Hypothalamus (tissue), 51 donors: ENCODE data around the gene RFWD3.
"Not testable (repeated sequence)": the region's sequence is repeated elsewhere in the genome, so short reads cannot be mapped to it uniquely, and the experiment has no call there.

Experiments
- DNase-seq, 51 donors: peaks; one replicate each; lab custom pipeline; 2025; lab: John Stamatoyannopoulos, UW

Gene RFWD3

DNA sequence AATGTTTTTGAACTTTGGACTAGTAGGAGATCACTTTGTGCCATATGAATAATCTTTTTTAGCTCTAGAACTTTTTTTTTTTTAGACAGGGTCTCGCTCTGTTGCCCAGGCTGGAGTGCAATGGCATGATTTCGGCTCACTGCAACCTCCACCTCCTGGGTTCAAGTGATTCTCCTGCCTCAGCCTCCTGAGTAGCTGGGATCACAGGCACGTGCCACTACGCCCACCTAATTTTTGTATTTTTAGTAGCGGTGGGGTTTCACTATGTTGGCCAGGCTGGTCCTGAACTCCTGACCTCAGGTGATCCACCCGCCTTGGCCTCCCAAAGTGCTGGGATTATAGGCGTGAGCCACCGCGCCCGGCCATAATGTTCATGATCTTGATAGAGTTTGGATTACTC, 2.2 kb upstream of the RFWD3 start:
- not testable (repeated sequence) for DNase-seq

DNA sequence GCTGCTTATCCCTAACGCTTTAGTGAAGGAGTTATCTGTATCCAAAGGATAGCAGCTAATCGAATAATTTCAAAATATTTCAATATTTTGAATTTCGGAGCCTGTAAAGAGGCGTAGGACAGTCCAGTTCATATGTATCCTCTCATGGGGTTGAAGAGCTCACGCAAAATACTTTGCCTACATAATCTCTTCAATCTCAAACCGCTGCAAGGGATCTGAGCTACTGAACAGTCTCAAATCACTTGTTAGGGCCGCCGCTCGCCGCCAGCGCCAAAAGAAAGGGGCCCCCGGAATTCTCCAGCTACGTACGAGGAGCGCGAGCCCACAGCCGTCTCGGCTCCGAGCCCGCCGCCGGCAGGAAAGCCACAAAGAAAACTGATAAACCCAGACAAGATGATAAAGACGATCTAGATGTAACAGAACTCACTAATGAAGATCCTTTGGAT, 601 bp upstream of the RFWD3 start:
- peak in 23 of 51 donors; percentile 0 to 55 (median 8) for DNase-seq

DNA sequence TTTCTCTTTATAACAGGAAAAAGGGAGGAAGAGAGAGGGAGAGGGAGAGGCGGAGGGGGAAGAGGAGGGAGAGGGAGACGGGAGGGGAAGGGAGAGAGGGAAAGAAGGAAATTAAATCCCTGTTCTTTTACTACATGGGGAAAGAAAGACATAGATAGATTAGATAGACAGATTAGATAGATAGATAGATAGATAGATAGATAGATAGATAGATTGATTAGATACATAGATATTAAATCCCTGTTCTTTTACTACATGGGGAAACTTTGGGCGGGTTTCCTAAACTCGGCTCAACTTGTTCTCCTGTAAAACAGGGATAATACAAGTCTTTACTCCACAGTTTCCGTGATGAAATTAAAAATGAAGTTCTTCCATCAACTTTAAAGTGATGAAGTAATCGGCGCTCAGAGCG, 661 bp downstream of the RFWD3 start:
- DNase-seq, result no peak

DNA sequence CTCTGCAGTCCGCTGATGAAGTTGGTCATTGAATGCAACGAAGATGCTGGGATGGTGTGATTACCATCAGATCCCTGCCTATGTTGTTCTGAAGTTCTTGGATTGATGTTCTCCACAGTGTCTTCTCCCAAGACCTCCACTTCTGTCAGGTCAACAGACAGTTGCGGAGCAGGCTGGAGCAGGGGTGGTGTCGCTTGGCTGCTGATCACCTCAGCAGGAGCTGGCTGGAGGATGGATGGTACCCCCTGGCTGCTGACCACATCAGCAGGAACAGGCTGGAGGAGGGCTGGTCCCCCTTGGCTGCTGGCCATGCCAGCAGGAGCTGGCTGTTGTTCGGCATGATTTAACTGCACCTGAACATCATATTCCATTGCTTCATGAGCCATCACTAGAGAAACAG, 5.6 kb downstream of the RFWD3 start:
- no peak for DNase-seq

DNA sequence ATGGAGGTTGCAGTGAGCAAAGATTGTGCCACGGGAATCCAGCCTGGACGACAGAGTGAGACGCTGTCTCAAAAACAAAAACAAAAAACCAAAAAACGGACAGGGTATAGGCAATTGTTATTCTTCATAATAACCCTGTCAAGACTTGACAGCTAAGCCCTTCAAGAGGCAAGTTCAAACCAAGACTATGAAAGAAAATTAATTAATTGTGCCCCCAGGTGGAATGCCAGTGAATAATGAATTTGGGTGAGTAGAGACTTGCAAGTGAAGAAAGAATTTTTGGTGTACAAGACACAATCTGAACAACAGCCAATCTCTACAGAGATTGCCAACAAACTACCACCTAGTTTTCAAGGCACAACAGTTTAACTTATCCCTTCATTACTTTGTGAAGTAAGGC, 6.3 kb downstream of the RFWD3 start:
- no peak for DNase-seq

DNA sequence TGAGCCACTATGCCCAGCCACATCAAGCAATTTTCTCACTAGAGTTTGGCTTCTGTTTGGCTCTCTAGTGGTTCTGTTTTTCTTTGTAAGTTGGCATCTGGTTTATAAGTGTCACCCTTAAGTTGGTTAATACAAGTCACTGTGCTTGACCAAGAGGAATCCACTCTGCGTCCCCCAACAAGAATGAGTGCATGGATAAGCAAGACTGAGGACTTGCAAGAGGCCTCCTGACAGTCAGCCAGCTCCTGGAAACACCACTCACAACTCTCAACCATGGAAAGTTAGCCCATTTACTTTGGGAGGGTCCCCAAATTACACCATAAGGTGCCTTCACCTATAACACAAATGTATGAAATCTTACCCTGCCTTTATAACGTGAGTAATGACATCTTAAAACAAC, 7.6 kb downstream of the RFWD3 start:
- no peak for DNase-seq

DNA sequence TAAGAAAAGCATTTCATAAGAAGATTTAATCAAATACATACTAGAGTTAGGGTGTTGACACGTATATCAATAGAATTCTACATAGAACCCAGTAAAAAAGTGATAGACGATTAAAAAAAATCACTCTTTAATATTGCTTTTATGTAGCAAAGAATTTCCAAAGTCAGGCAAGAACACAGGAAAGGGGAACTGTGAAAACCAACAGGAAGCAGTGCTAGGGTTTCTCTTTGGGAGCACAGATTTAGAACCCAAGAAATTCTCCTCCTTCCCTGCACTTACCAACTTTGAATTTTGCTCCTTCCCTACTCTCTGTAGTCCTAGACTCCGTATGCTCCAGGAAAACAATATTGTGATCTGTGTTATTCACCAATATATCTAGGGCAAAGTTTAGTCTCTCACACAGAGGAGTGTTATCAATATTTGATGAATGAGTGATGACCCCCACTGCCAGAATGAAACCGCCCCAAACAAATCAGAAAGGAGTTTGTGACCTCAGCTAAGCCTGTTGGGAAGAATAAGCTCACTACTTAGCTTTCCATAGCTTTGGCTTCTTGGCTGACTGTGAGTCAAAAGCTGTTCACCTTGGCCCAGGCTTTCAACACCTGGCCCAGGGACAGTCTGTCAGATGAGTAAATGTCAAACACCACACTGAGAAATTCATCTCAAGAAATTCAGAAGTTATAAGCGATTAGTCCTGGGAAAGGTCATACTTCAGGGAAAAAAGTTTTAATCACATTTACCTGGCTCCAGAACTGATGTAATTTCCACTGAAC, 8.6 kb downstream of the RFWD3 start:
- DNase-seq, result no peak

DNA sequence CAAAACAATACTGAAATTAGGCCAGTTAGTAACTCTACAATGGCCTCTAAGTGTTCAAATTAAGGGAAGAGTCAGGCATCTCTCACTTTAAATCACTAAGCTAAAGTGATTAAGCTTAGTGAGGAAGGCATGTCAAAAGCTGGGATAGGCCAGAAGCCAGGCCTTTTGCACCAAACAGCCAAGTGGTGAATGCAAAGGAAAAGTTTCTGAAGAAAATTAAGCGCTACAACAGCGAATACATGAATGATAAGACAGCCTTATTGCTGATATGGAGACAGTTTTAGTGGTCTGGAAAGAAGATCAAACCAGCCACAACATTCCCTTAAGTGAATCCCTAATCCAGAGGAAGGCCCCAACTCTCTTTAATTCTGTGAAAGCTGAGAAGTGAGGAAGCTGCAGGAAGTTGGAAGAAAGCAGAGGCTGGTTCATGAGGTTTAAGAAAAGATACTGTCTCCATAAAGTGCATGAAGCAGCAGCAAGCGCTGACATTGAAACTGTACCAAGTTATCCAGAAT, 12.1 kb downstream of the RFWD3 start:
- DNase-seq, result no peak

DNA sequence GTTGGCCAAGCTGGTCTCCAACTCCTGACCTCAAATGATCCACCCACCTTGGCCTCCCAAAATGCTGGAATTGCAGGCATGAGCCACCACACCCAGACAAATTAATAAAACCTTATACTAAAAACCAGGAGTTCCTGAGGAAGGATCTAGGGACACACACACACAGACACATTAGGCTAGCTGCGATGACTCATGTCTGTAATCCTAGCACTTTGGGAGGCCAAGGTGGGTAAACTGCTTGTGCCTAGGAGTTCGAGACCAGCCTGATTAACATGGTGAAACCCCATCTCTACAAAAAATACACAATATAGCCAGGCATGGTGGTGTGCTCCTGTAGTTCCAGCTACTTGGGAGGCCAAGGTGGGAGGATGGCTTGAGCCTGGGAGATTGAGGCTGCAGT, 13.8 kb downstream of the RFWD3 start:
- not testable (repeated sequence) for DNase-seq

DNA sequence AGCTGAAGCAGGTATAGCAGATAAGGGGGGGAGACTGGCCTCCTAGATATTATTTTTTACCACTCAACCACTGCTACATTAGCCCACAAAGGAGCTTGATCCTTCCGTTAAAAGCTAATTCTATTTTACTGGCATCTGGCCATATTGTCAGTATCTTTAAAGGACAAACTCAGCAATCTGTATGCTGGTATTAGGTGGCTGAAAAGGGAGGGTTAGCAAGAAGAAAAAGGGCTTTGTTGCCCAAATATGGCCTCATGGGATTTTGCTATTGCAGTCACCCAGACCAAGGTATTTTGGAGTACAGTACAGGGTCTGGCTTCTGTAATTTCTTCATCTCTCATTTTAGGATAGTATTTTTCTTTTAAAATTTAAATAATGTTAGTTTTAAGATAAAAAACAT, 14.4 kb downstream of the RFWD3 start:
- no peak for DNase-seq

DNA sequence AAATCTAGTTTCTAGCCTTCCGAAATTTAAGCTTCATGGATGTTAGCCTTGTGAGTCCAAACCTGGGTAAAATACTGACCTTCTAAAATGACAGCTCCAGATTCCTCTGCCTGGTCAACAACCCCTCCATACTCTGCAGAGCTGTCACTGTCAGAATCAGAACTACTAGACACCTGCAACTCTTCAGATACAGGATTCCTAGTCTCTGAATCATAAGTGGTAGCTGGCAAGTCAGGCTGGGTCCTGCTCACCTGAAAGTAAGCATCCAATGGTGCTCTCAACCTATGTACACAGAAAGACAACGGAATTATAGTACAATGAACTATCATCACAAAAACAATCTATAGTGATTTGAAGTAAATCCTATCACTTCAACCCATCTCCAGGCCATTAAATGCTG, 14.8 kb downstream of the RFWD3 start:
- DNase-seq, result no peak

DNA sequence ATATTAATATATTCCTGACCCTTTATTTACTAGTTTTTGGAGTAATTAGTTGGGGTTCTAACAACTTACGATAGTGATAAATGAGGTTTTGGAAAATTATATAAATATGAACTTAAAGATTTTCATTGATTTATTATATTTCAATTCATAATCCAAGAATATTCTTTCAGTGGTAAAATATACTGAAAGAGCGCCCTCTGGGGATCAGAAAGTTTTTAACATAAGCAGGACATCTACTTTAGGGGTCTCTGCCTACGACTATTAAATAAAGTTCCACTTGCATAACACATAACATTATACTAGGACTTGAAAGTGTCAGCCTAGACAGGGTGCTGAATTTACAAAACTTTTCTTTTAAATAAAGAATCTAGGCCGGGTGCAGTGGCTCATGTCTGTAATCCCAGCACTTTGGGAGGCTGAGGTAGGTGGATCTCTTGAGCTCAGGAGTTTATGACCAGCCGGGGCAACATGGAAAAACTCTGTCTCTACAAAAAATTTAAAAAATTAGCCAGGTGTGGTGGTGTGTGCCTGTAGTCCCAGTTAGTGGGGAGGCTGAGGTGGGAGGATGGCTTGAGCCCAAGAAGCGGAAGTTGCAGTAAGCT, 15.6 kb downstream of the RFWD3 start:
- no peak for DNase-seq

DNA sequence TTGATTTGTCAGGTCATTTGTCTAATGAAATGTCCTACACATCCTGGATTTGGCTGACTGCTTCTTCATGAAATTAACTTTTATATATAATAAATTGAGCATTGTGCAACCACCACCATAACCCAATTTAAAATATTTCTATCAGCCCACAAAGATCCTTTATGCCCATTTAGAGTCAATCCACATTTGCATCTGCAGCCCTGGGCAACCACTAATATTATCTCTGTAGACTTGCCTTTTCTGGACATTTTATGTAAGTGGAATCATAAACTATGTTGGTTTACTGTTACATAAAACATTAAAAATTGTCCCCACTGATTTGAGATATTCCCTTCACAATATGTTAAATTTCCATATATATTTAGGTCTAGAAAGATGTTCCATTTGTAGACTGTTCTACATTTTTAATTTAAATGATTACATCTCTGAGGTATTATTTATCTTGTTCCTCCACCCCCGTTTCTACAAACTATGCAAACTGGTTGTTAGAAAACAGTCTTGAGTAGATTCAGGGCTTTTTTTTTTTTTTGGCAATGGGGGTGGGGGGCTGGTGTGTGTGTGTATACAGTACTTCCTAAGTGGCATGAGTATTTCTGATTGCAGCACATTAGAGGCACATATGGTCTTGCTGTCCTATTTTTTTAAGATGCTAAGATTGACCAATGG, 16.7 kb downstream of the RFWD3 start:
- DNase-seq, result no peak

DNA sequence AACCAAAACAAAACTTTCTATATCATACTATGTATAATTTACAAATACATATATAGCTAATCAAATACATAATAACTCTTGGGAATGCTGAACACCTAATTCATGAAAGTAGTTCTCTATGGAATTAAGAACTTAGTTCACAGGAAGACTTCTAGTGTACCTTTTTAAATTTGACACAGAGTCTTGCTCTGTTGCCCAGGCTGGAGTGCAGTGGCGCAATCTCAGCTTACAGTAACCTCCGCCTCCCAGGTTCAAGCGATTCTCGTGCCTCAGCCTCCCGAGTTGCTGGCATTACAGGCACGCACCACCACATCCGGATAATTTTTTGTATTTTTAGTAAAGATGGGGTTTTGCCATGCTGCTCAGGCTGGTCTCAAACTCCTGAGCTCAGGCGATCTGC, 24.7 kb downstream of the RFWD3 start:
- DNase-seq, result no peak

DNA sequence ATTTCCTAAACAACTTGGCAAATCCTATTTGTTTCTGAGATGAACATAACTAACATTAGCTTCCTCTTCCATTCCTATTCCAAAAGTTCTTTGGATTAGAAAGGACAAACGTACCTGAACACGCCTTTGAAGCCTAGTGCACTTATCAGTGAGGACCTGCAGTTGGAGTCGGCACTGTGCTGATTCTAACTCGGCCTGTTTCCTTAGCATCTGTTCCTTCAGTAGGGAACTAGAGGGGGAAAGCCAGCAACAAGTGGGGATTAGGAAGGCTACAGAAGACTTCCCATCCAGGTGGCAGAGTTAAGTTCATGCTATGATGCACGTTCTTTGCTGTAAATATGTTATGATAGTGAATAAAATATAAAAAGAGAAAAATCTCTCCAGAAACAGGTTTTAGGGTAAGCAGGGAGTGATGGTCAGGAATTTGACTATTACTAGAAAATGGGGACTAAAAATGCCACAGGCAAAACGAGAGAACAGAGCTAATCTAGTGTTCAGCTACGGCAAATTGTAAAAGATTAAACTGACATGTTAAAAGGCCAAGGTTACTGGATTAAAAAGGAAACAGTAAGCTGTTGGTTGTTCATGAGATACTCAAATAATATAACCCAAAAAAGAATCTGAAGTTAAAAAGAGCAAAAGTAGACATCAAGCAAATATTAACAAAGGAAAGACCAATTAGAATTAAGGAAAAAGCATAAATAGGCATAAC, 28.8 kb downstream of the RFWD3 start:
- DNase-seq, result no peak

DNA sequence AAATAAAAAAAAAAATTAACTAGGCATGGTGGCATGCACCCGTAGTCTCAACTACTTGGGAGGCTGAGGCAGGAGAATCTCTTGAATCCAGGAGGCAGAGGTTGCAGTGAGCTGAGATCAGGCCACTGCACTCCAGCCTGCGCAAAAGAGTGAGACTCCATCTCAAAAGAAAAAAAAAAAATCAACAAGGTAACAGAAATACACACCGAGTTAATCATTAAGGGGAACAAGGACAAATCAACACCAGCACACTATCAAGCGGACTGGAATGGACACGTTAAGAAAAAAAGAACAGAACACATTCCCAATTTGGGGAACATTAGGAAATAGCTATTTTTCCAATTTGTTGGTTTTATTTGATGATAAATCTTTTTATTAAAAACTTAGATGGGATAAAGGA, 31.4 kb downstream of the RFWD3 start:
- DNase-seq, result no peak

DNA sequence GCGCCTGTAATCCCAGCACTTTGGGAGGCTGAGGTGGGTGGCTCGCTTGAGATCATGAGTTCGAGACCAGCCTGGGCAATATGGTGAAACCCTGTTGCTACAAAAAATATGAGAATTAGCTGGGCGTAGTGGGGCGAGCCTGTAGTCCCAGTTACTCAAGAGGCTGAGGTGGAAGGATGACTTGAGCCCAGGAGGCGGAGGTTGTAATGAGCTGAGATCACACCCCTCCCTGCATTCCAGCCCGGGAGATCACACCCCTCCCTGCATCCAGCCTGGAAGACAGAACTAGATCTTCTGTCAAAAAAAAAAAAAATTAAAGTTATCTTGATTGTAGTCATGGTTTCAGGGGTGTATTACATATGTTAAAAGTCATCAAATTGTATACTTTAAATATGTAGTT, 33.0 kb downstream of the RFWD3 start:
- no peak for DNase-seq

DNA sequence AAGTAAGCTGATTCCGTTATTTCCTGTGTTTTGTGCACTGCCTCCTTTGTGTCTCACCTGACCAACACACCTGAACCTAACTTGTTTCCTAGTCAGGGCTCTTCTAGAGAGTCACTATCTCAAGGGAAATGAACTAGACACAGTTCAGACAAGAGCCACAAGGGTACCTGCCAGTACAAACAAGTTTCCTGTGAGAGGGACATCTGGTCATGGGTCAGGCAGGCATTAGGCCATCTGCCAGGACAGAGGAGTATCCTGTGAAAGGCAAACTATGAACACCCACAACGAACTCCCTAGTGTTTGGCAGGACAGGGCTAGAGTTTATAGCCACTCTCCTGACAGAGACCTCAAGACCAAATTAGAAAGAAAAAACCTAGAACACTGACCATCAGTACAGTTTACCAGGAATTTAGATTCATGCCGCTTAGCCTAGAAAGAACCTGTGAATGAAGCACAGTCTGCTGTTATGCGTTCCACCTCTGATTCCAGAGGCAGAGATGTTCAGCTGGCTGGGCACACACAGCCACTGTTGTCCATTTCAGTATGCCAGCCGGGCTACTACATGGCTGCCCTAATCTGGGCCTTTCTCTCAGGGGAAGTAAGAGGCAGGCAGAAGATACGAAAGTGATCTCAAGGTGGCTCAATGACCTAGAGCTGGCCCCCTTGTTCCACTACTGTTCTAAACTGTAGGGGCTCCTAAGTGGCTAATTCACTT, 39.0 kb downstream of the RFWD3 start:
- DNase-seq, result no peak

DNA sequence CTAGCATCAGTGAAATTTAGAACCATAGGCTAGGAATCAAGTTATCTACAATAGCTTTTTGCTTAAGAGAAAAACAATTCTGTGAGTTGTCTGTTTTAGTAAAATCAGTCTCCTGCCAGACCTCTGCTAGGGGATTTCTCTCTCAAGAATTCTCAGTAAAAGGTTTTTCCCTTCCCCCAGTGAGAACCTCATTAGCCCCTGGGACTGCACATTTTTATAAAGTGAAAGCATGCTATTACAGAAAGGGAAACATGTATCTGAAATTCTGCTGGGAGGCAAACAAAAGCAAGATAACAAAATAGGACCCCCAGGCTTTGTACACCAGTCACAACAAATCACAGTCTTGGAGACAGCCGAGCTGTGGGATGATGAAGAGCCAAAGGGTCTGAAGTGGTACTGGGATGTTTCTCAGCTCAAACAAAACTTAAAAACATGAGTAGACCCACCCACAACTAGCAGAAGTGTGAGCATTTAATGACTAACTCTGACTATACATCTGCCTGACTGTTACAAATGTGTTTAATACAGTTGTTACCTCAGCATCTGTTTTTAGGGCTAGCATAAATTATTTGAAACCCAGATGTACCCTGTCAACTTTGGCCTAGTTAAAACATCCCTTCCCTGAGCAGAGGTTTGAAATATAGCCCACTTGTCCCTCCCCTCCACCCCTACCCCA, 39.8 kb downstream of the RFWD3 start:
- no peak for DNase-seq
